ENCODE measurements around the gene ANTKMT. TPM values are rescaled to one million over a fixed set of nuclear protein-coding genes. Genes with fewer than 3 reads are reported as not detected.

ANTKMT gene
- total and polyA plus RNA-seq, 7 donors = 18.6 to 53.1 (median 35.5) TPM

DNA sequence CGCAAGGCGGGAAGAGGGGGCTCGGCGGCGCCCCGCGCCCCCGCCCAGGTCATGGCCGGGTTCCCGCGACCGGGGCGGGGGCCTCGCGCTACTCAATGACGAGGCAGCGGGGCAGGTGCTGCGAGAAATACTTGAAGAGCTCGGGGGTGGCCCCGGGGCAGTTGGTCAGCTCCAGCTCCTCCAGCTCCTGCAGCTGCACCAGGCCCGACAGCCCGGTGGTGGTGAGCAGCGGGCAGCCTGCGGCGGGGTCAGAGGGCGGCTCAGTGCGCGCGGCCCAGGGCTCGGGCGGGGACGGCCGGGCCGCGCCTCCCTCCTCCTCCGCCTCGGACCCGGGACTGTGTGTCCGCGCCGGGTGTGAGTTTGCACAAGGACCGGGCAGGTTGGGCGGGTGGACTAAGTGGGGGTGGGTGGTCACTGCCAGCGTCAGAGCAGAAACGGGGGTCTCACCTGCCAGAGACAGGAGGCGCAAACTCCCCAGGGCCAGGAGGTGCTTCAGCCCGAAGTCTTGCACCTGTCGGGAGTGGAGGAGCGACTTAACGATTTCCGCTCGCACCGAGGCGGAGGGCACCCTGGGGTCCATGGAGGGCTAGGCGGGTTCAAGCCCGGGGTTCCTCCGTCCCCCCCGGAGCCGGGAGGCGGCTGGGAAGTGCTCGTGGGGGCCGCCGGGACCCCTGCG, 26.6 kb upstream of the ANTKMT start:
- H3K4me3 ChIP-seq = no peak overlapping the region
- no peak for TF ChIP-seq POLR2A (IDR thresholded peaks at IDR 0.05)
- TF ChIP-seq EP300 (IDR thresholded peaks at IDR 0.05) = no peak
- TF ChIP-seq, protein P1, sequence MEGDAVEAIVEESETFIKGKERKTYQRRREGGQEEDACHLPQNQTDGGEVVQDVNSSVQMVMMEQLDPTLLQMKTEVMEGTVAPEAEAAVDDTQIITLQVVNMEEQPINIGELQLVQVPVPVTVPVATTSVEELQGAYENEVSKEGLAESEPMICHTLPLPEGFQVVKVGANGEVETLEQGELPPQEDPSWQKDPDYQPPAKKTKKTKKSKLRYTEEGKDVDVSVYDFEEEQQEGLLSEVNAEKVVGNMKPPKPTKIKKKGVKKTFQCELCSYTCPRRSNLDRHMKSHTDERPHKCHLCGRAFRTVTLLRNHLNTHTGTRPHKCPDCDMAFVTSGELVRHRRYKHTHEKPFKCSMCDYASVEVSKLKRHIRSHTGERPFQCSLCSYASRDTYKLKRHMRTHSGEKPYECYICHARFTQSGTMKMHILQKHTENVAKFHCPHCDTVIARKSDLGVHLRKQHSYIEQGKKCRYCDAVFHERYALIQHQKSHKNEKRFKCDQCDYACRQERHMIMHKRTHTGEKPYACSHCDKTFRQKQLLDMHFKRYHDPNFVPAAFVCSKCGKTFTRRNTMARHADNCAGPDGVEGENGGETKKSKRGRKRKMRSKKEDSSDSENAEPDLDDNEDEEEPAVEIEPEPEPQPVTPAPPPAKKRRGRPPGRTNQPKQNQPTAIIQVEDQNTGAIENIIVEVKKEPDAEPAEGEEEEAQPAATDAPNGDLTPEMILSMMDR (IDR thresholded peaks at IDR 0.05) = no peak
- no peak for TF ChIP-seq POLR2AphosphoS5 (IDR thresholded peaks at IDR 0.05)
- H3K27ac ChIP-seq = no peak overlapping the region
- H3K4me1 ChIP-seq = peaks cover 0 to 41% (median 32%) of the 10 kb centered on the region in 4 donors
- intact Hi-C loops (cut with DNase I) = no loop called here
- no peaks in the 10 kb centered on the region for H3K9me3 ChIP-seq
- no peaks in the 10 kb centered on the region for H3K36me3 ChIP-seq
- WGBS, 2 donors = 2 to 3% methylated on average over 64 of the region's 64 CpGs
- peaks cover 40 to 73% (median 51%) of the 10 kb centered on the region in 3 donors for H3K27me3 ChIP-seq
- no peak for DNase-seq

DNA sequence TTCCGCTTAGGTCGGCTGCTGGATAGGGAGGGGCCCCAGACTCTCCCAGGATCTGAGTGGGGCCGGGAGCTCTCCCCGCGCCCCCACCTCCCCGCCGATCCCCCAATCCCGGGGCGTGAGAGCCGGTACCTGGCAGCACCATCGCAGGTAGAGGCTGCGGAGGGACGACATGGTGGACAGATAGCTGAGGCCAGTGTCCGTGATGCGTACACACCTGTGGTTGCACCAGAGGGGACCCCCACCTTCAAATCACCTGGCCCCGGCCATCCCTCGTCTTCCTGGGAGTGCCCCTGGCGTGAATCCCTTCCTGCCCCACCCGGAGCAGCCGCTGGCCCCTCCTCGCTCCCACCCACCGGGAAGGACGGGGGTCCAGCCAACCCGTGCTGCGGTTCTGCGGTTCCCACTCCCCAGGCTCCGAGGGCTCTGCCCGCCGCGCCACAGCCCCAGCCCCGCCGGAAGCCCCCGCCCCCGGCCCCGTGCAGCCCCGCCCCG, 26.0 kb upstream of the ANTKMT start:
- intact Hi-C loops (cut with DNase I) = no loop called here
- H3K27ac ChIP-seq = no peak overlapping the region
- H3K36me3 ChIP-seq = no peaks in the 10 kb centered on the region
- H3K4me3 ChIP-seq = no peak overlapping the region
- TF ChIP-seq, protein P1 (IDR thresholded peaks at IDR 0.05) = no peak
- no peak for TF ChIP-seq EP300 (IDR thresholded peaks at IDR 0.05)
- TF ChIP-seq POLR2A (IDR thresholded peaks at IDR 0.05) = no peak
- TF ChIP-seq POLR2AphosphoS5 (IDR thresholded peaks at IDR 0.05) = no peak
- no peak for DNase-seq
- peaks cover 0 to 35% (median 27%) of the 10 kb centered on the region in 4 donors for H3K4me1 ChIP-seq
- WGBS, 2 donors = 1 to 2% methylated on average over 37 of the region's 37 CpGs
- no peaks in the 10 kb centered on the region for H3K9me3 ChIP-seq
- peaks cover 43 to 79% (median 57%) of the 10 kb centered on the region in 3 donors for H3K27me3 ChIP-seq

- 1% methylated on average over 71 of the region's 71 CpGs for WGBS, 2 donors
- Histone ChIP-seq H3K9me3 (no peaks in the 10 kb centered on the region), H3K36me3 (no peaks in the 10 kb centered on the region), H3K4me3 (no peak overlapping the region), H3K27me3 (peaks cover 49 to 85% (median 63%) of the 10 kb centered on the region in 3 donors), H3K27ac (no peak overlapping the region), H3K4me1 (peaks cover 0 to 33% (median 25%) of the 10 kb centered on the region in 4 donors)
- intact Hi-C loops (cut with DNase I) = no loop called here
- DNase-seq = no peak
- TF ChIP-seq, protein P1 (IDR thresholded peaks at IDR 0.05) = no peak
- no peak for TF ChIP-seq POLR2A (IDR thresholded peaks at IDR 0.05)
Measured at GRCh38 chr16:695355-696089, 25.4 kb upstream of the ANTKMT start.

- H3K4me3 ChIP-seq = no peak overlapping the region
Measured at GRCh38 chr16:698911-699671, 21.9 kb upstream of the ANTKMT start.

More at GRCh38 chr16:698911-699671, 21.9 kb upstream of the ANTKMT start:
- Histone ChIP-seq H3K27me3 (peaks cover 66 to 95% (median 84%) of the 10 kb centered on the region in 3 donors), H3K27ac (no peak overlapping the region), H3K4me1 (peaks cover 0 to 25% (median 22%) of the 10 kb centered on the region in 4 donors), H3K36me3 (no peaks in the 10 kb centered on the region), H3K9me3 (no peaks in the 10 kb centered on the region)
- 64 to 66% methylated on average over 19 of the region's 19 CpGs for WGBS, 2 donors
- intact Hi-C loops (cut with DNase I) = no loop called here
- no peak for TF ChIP-seq EP300 (IDR thresholded peaks at IDR 0.05)
- no peak for TF ChIP-seq POLR2AphosphoS5 (IDR thresholded peaks at IDR 0.05)
- TF ChIP-seq POLR2A (IDR thresholded peaks at IDR 0.05) = no peak
- no peak for DNase-seq

Data from sigmoid colon (tissue), 7 donors.